ENCODE measurements around the gene TAS2R40. TPM values are rescaled to one million over a fixed set of nuclear protein-coding genes. Genes with fewer than 3 reads are reported as not detected.

Gene TAS2R40
- total RNA-seq: not detected

GRCh38 chr7:143221737-143222136 is at the start of gene TAS2R40:
TAS2R40 (plus strand) TSS chr7:143222037; CDS start chr7:143222079, 42 bp downstream.

DNA sequence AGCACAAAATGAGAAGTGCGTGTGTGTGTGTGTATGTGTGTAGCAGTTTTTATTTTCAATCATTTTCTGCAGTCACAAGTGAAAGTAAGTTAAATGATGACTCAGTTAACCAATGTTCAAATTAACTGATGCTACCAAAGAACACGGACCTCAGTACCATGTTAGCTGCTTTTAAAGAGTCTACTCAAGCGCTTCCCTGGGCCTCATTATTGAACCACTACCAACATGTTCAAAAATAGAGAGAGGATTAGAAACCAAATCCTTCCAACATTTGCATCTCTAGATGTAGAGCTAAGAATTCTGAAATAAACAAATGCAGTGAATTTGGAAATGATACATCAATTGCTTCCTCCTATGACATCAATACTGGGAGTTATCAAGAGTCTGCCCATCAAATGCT is 38.8 kb upstream of the TAS2R40 start, which contains the start of gene TAS2R39:
TSS of gene TAS2R39 (plus strand) at position 396 of the 400 bp plus-strand sequence. CDS start at position 396, 0 bp downstream.

GRCh38 chr7:143263266-143264195 is 41.7 kb downstream of the TAS2R40 start, which contains the start of gene GSTK1:
GSTK1 (plus strand) TSS chr7:143263441; CDS start chr7:143263514, 73 bp downstream.

Small RNA genes within 50 kb of the gene (small RNA-seq; reads per million reads assigned to genes)
- not detected for gene AC073342.3 (ENCODE audit: low replicate concordance)

Other genes with a start within 250 kb of the TAS2R40 start
- 0.53 TPM for gene OR9A2, start 194.9 kb upstream of the TAS2R40 start, total RNA-seq
- not detected for gene OR6V1, start 169.7 kb upstream of the TAS2R40 start, total RNA-seq
- gene PIP, start 90.0 kb upstream of the TAS2R40 start, total RNA-seq: not detected
- gene TAS2R39, start 38.6 kb upstream of the TAS2R40 start, total RNA-seq: not detected
- 149 TPM for gene GSTK1, start 41.4 kb downstream of the TAS2R40 start, total RNA-seq
- gene TMEM139, start 62.9 kb downstream of the TAS2R40 start, total RNA-seq: 18.1 TPM
- 27.9 TPM for gene CASP2, start 66.3 kb downstream of the TAS2R40 start, total RNA-seq
- gene CLCN1, start 94.1 kb downstream of the TAS2R40 start, total RNA-seq: 3.9 TPM
- 1.9 TPM for gene FAM131B, start 140.7 kb downstream of the TAS2R40 start, total RNA-seq
- 67.9 TPM for gene ZYX, start 159.3 kb downstream of the TAS2R40 start, total RNA-seq
- 11.1 TPM for gene EPHA1, start 186.8 kb downstream of the TAS2R40 start, total RNA-seq
- not detected for gene TAS2R60, start 221.4 kb downstream of the TAS2R40 start, total RNA-seq